ENCODE results near the gene MEF2D.
A peak's percentile ranks its signal among the peaks of the same experiment; 100 is the strongest.

MEF2D gene

GRCh38 chr1:156524481-156524869 lies 23.9 kb upstream of the MEF2D start:
- DNase-seq (ENCODE audit: low read depth in 2 of 2) = no peak

- no peak for DNase-seq (ENCODE audit: low read depth in 2 of 2)
These were observed 23.4 kb upstream of the MEF2D start for GRCh38 chr1:156523801-156524480.

- DNase-seq (ENCODE audit: low read depth in 2 of 2) = no peak
These were observed 21.9 kb upstream of the MEF2D start for GRCh38 chr1:156522443-156522970.

GRCh38 chr1:156517748-156518147 lies 17.2 kb upstream of the MEF2D start:
- no peak for DNase-seq (ENCODE audit: low read depth in 2 of 2)

- DNase-seq (ENCODE audit: low read depth in 2 of 2) = no peak
These were observed 16.2 kb upstream of the MEF2D start for GRCh38 chr1:156516821-156517220.

- no peak for DNase-seq (ENCODE audit: low read depth in 2 of 2)
These were observed 15.4 kb upstream of the MEF2D start for GRCh38 chr1:156515956-156516355.

GRCh38 chr1:156513185-156513584 lies 12.6 kb upstream of the MEF2D start:
- DNase-seq (ENCODE audit: low read depth in 2 of 2) = no peak

GRCh38 chr1:156511644-156512043 lies 11.1 kb upstream of the MEF2D start:
- no peak for DNase-seq (ENCODE audit: low read depth in 2 of 2)

GRCh38 chr1:156510709-156511108 lies 10.1 kb upstream of the MEF2D start:
- DNase-seq (ENCODE audit: low read depth in 2 of 2) = peak; percentile 49 to 55

- DNase-seq (ENCODE audit: low read depth in 2 of 2) = no peak
These were observed 9.0 kb upstream of the MEF2D start for GRCh38 chr1:156509424-156510034.

GRCh38 chr1:156508955-156509234 lies 8.3 kb upstream of the MEF2D start:
- no peak for DNase-seq (ENCODE audit: low read depth in 2 of 2)

- no peak for DNase-seq (ENCODE audit: low read depth in 2 of 2)
These were observed 7.8 kb upstream of the MEF2D start for GRCh38 chr1:156508205-156508954.

- no peak for DNase-seq (ENCODE audit: low read depth in 2 of 2)
These were observed 5.9 kb upstream of the MEF2D start for GRCh38 chr1:156506450-156506849.

- no peak for DNase-seq (ENCODE audit: low read depth in 2 of 2)
These were observed 5.2 kb upstream of the MEF2D start for GRCh38 chr1:156505679-156506298.

- peak; percentile 98 for DNase-seq (ENCODE audit: low read depth in 2 of 2)
These were observed 4.5 kb upstream of the MEF2D start for GRCh38 chr1:156504821-156505678.

- DNase-seq (ENCODE audit: low read depth in 2 of 2) = no peak
These were observed 3.9 kb upstream of the MEF2D start for GRCh38 chr1:156504438-156504813.

- DNase-seq (ENCODE audit: low read depth in 2 of 2) = no peak
These were observed 3.3 kb upstream of the MEF2D start for GRCh38 chr1:156503698-156504437.

- DNase-seq (ENCODE audit: low read depth in 2 of 2) = peak; percentile 80 to 81
These were observed 2.5 kb upstream of the MEF2D start for GRCh38 chr1:156502894-156503697.

- no peak for DNase-seq (ENCODE audit: low read depth in 2 of 2)
These were observed 1.9 kb upstream of the MEF2D start for GRCh38 chr1:156502391-156502893.
